ENCODE measurements around the gene BRIP1. TPM values are rescaled to one million over a fixed set of nuclear protein-coding genes. Genes with fewer than 3 reads are reported as not detected.
"Not testable (repeated sequence)": the region's sequence is repeated elsewhere in the genome, so short reads cannot be mapped to it uniquely, and the experiment has no call there.

The BRIP1 gene
- total RNA-seq, 1 donor from 2014 or later, result 4.6 TPM

- DNase-seq (ENCODE audit: extremely low read depth, low read depth, low spot score), result no peak
These were observed 30.9 kb downstream of the BRIP1 start for GRCh38 chr17:61832463-61832862.

GRCh38 chr17:61831099-61831498 is 32.2 kb downstream of the BRIP1 start:
- DNase-seq (ENCODE audit: extremely low read depth, low read depth, low spot score), result no peak

- DNase-seq (ENCODE audit: extremely low read depth, low read depth, low spot score), result no peak
These were observed 34.6 kb downstream of the BRIP1 start for GRCh38 chr17:61828694-61829093.

- DNase-seq (ENCODE audit: extremely low read depth, low read depth, low spot score), result no peak
These were observed 35.5 kb downstream of the BRIP1 start for GRCh38 chr17:61827649-61828395.

- DNase-seq (ENCODE audit: extremely low read depth, low read depth, low spot score), result not testable (repeated sequence)
These were observed 36.5 kb downstream of the BRIP1 start for GRCh38 chr17:61826866-61827265.

GRCh38 chr17:61826198-61826597 is 37.1 kb downstream of the BRIP1 start:
- DNase-seq (ENCODE audit: extremely low read depth, low read depth, low spot score), result not testable (repeated sequence)

GRCh38 chr17:61825448-61826137 is 37.7 kb downstream of the BRIP1 start:
- DNase-seq (ENCODE audit: extremely low read depth, low read depth, low spot score), result no peak

GRCh38 chr17:61822326-61823285 is 40.7 kb downstream of the BRIP1 start:
- no peak for DNase-seq (ENCODE audit: extremely low read depth, low read depth, low spot score)

GRCh38 chr17:61821655-61822054 is 41.7 kb downstream of the BRIP1 start:
- no peak for DNase-seq (ENCODE audit: extremely low read depth, low read depth, low spot score)

- not testable (repeated sequence) for DNase-seq (ENCODE audit: extremely low read depth, low read depth, low spot score)
These were observed 44.1 kb downstream of the BRIP1 start for GRCh38 chr17:61819265-61819664.

GRCh38 chr17:61818225-61818624 is 45.1 kb downstream of the BRIP1 start:
- DNase-seq (ENCODE audit: extremely low read depth, low read depth, low spot score), result no peak

- DNase-seq (ENCODE audit: extremely low read depth, low read depth, low spot score), result no peak
These were observed 45.9 kb downstream of the BRIP1 start for GRCh38 chr17:61817452-61817851.

GRCh38 chr17:61816538-61816937 is 46.8 kb downstream of the BRIP1 start:
- no peak for DNase-seq (ENCODE audit: extremely low read depth, low read depth, low spot score)

- no peak for DNase-seq (ENCODE audit: extremely low read depth, low read depth, low spot score)
These were observed 47.3 kb downstream of the BRIP1 start for GRCh38 chr17:61815863-61816503.

GRCh38 chr17:61814485-61814884 is 48.8 kb downstream of the BRIP1 start:
- no peak for DNase-seq (ENCODE audit: extremely low read depth, low read depth, low spot score)

GRCh38 chr17:61813211-61813610 is 50.1 kb downstream of the BRIP1 start:
- no peak for DNase-seq (ENCODE audit: extremely low read depth, low read depth, low spot score)

GRCh38 chr17:61812747-61813146 is 50.6 kb downstream of the BRIP1 start:
- no peak for DNase-seq (ENCODE audit: extremely low read depth, low read depth, low spot score)

- DNase-seq (ENCODE audit: extremely low read depth, low read depth, low spot score), result no peak
These were observed 53.4 kb downstream of the BRIP1 start for GRCh38 chr17:61809816-61810392.

- no peak for DNase-seq (ENCODE audit: extremely low read depth, low read depth, low spot score)
These were observed 54.9 kb downstream of the BRIP1 start for GRCh38 chr17:61808442-61808841.

- no peak for DNase-seq (ENCODE audit: extremely low read depth, low read depth, low spot score)
These were observed 56.4 kb downstream of the BRIP1 start for GRCh38 chr17:61806936-61807335.

Data from glomerular endothelial cell (primary cell).